HepG2 (cell line): ENCODE measurements around the gene DROSHA. TPM values are rescaled to one million over a fixed set of nuclear protein-coding genes. Genes with fewer than 3 reads are reported as not detected.

Experiments used
- ATAC-seq: fragments of 200-7000 bp; cut with Tn5 transposase; 3 replicates; pipeline ENCODE4 v1.9.1; 2020; ENCODE audit warnings: mild to moderate bottlenecking, moderate library complexity
- BruUV-seq: library from RNA; stranded (reverse); fragments of 400-500 nt; replicated peaks from 2 replicates; lab custom pipeline; 2021; lab: Mats Ljungman, UMichigan
- CTCF ChIA-PET: fragments of 300-600 bp; formaldehyde crosslinking; extraction: SDS; loops from one replicate; lab custom pipeline; 2021; ENCODE audit warnings: low total read pairs, inconsistent platforms, low intra/inter-chr PET ratio; lab: Yijun Ruan, JAX
- POLR2A ChIA-PET: fragments of 350-600 bp; sonication (Branson Sonifier 250); formaldehyde crosslinking; loops from one replicate; lab custom pipeline; 2020; ENCODE audit warnings: antibody characterized with exemption, inconsistent platforms; lab: Yijun Ruan, JAX
- DNase-seq: peaks from one replicate; pipeline ENCODE4 v3.0.0-alpha.2; 2015; ENCODE audit warnings: low spot score
- FAIRE-seq: peaks from 3 replicates; lab custom pipeline; 2011; peaks lifted over from hg19 to GRCh38; lab: Jason Lieb, UNC
- H2AFZ ChIP-seq: one replicate; pipeline ENCODE4 v1.6.1; 2011; ENCODE audit warnings: low read length, inconsistent platforms
- H3K27ac ChIP-seq: fragments of 300-600 bp; 3 replicates; pipeline ENCODE4 v1.8.0; 2011; ENCODE audit warnings: mixed run types, mild to moderate bottlenecking, mixed read lengths, low read length, inconsistent platforms; ENCODE audit not compliant: insufficient read depth; ENCODE audit errors: extremely low read length
- H3K27me3 ChIP-seq, 2 experiments: fragments of 200-600 bp in 1 of 2; 2 replicates in 1 of 2; 3 replicates in 1 of 2; pipeline versions ENCODE4 v1.6.0 to v1.8.0; 2011; ENCODE audit warnings: low read length in 2 of 2, mild to moderate bottlenecking in 2 of 2, moderate library complexity in 2 of 2, inconsistent platforms in 1 of 2; ENCODE audit not compliant: insufficient read depth in 2 of 2, control insufficient read depth in 1 of 2
- H3K36me3 ChIP-seq, 2 experiments: fragments of 200-600 bp in 1 of 2; replicated peaks in 1 of 2; 2 replicates in 1 of 2; 3 replicates in 1 of 2; pipeline versions ENCODE4 v1.5.1 to v1.8.0; 2011; ENCODE audit warnings: low read length in 2 of 2, inconsistent platforms in 1 of 2; ENCODE audit not compliant: insufficient read depth in 2 of 2, control insufficient read depth in 1 of 2
- H3K4me1 ChIP-seq: 2 replicates; pipeline ENCODE4 v1.5.1; 2012; ENCODE audit warnings: low read length, inconsistent platforms; ENCODE audit not compliant: insufficient read depth
- H3K4me2 ChIP-seq: 2 replicates; pipeline ENCODE4 v1.6.0; 2011; ENCODE audit warnings: low read depth, low read length, inconsistent platforms
- H3K4me3 ChIP-seq, 3 experiments: fragments of 200-600 bp in 1 of 3; sonication (generic), shearing (Covaris generic) in 1 of 3; replicated peaks in 1 of 3; 2 replicates each; pipeline ENCODE4 v1.5.1; 2011 to 2016; ENCODE audit warnings: low read length in 3 of 3, inconsistent platforms in 2 of 3, low read depth in 2 of 3, mild to moderate bottlenecking in 2 of 3, control low read depth in 1 of 3, mixed read lengths in 1 of 3; ENCODE audit not compliant: insufficient read depth in 1 of 3
- H3K79me2 ChIP-seq: one replicate; pipeline ENCODE4 v1.6.1; 2011; ENCODE audit warnings: low read length, inconsistent platforms; ENCODE audit not compliant: insufficient read depth
- H3K9ac ChIP-seq: 2 replicates; pipeline ENCODE4 v1.6.0; 2011; ENCODE audit warnings: mild to moderate bottlenecking, low read depth, low read length, inconsistent platforms; ENCODE audit not compliant: insufficient read depth
- H3K9me3 ChIP-seq: 2 replicates; pipeline ENCODE4 v1.5.1; 2012; ENCODE audit warnings: mild to moderate bottlenecking, low read length
- H4K20me1 ChIP-seq: 2 replicates; pipeline ENCODE4 v1.6.0; 2011; ENCODE audit warnings: inconsistent platforms, mild to moderate bottlenecking, low read length, moderate library complexity; ENCODE audit not compliant: insufficient read depth
- ADNP ChIP-seq: sonication (generic); formaldehyde crosslinking; IDR thresholded peaks from 2 replicates; pipeline ENCODE4 v1.4.0; 2020; ENCODE audit warnings: missing genetic modification reagents
- BCL3 ChIP-seq: sonication (generic); formaldehyde crosslinking; IDR thresholded peaks from 2 replicates; pipeline ENCODE4 v1.5.1; 2020; ENCODE audit warnings: mild to moderate bottlenecking, missing genetic modification reagents, moderate library complexity
- KIAA2018 ChIP-seq: sonication (generic); formaldehyde crosslinking; IDR thresholded peaks from 2 replicates; pipeline ENCODE4 v1.5.0; 2020; ENCODE audit warnings: mild to moderate bottlenecking, missing genetic modification reagents, borderline replicate concordance
- MAF1 ChIP-seq: sonication (generic); formaldehyde crosslinking; IDR thresholded peaks from 2 replicates; pipeline ENCODE4 v1.5.0; 2020; ENCODE audit warnings: missing genetic modification reagents, borderline replicate concordance
- in situ Hi-C: cut with HindIII; loops from 2 replicates; pipeline ENCODE4 v1.10.0; 2017; ENCODE audit warnings: low pct_unique_long_range_greater_than_20kb; ENCODE audit not compliant: extremely low pct_ligation_motif_present
- intact Hi-C: fragments of 100-400 bp; cut with micrococcal nuclease; formaldehyde crosslinking; loops from one replicate; pipeline ENCODE4 v1.10.0; 2022; ENCODE audit not compliant: unreplicated experiment
- polyA plus RNA-seq, 8 experiments: library from polyadenylated mRNA; depleted of rRNA in 3 of 8; stranded (reverse) in 7 of 8; unstranded in 1 of 8; fragments of >200 nt; fragmentation: Illumina TruSeq in 4 of 8; extraction: Trizol in 4 of 8; gene quantifications; 2 replicates each; pipeline versions ENCODE4 v1.2.1 to v1.2.3, GENCODE V29; 2011 to 2016; ENCODE audit warnings: low read depth in 4 of 8, missing spikeins in 1 of 8, mixed read lengths in 1 of 8; ENCODE audit not compliant: insufficient read depth in 1 of 8
- total RNA-seq, 5 experiments: library from RNA; depleted of rRNA; stranded (reverse); fragments of >200 nt; fragmentation: Illumina TruSeq; extraction: Trizol; gene quantifications; 2 replicates each; pipeline ENCODE4 v1.2.3, GENCODE V29; 2016; ENCODE audit warnings: low read depth in 1 of 5

Gene DROSHA
- total and polyA plus RNA-seq, 2 of the 13 experiments (the other 11 are each of a cell fraction or from before 2014, with no cell fraction given), result 22.3 to 29.4 TPM

- Histone ChIP-seq H4K20me1 (no peaks in the 10 kb centered on the region), H3K4me2 (no peak overlapping the region), H3K79me2 (peaks cover 8% of the 10 kb centered on the region), H3K27me3 (no peaks in the 10 kb centered on the region; a peak in 2 of 5 replicates), H3K27ac (no peak overlapping the region), H3K36me3 (peaks cover 2 to 30% of the 10 kb centered on the region in 2 experiments), H3K9me3 (no peaks in the 10 kb centered on the region), H3K4me1 (peaks cover 19% of the 10 kb centered on the region), H2AFZ (no peak overlapping the region), H3K4me3 (no peak overlapping the region), H3K9ac (no peak overlapping the region)
- TF ChIP-seq KIAA2018, result no peak
- no peak for TF ChIP-seq BCL3
- TF ChIP-seq MAF1 (CRISPR knock-in tag), result no peak
- no peak for TF ChIP-seq ADNP (CRISPR knock-in tag)
- CTCF ChIA-PET, result no interaction called here
- no peak for FAIRE-seq
- in situ Hi-C loops (no loop called here), intact Hi-C loops (no loop called here)
- no peak for DNase-seq
- no peak for ATAC-seq
- BruUV-seq, result no TSS peak
- POLR2A ChIA-PET, result no interaction called here
These were observed 5.5 kb upstream of the DROSHA start for GRCh38 chr5:31537349-31537748.
